GM12874 (cell line): ENCODE results near the gene CPLX1.

Experiments
- TF ChIP-seq, protein P1 (sequence below): IDR thresholded peaks from 2 replicates; pipeline ENCODE4 v1.5.1; 2011; ENCODE audit warnings: low read depth, mild to moderate bottlenecking, control low read depth, low read length, moderate library complexity; ENCODE audit not compliant: insufficient read depth

The CPLX1 gene

GRCh38 chr4:830601-831482, 4.9 kb upstream of the CPLX1 start:
- TF ChIP-seq, protein P1, sequence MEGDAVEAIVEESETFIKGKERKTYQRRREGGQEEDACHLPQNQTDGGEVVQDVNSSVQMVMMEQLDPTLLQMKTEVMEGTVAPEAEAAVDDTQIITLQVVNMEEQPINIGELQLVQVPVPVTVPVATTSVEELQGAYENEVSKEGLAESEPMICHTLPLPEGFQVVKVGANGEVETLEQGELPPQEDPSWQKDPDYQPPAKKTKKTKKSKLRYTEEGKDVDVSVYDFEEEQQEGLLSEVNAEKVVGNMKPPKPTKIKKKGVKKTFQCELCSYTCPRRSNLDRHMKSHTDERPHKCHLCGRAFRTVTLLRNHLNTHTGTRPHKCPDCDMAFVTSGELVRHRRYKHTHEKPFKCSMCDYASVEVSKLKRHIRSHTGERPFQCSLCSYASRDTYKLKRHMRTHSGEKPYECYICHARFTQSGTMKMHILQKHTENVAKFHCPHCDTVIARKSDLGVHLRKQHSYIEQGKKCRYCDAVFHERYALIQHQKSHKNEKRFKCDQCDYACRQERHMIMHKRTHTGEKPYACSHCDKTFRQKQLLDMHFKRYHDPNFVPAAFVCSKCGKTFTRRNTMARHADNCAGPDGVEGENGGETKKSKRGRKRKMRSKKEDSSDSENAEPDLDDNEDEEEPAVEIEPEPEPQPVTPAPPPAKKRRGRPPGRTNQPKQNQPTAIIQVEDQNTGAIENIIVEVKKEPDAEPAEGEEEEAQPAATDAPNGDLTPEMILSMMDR = no peak

GRCh38 chr4:829761-830600, 4.1 kb upstream of the CPLX1 start:
- TF ChIP-seq, protein P1 = no peak

- TF ChIP-seq, protein P1 = no peak
Measured at GRCh38 chr4:829291-829690, 3.4 kb upstream of the CPLX1 start.

GRCh38 chr4:828641-829271, 2.8 kb upstream of the CPLX1 start:
- TF ChIP-seq, protein P1 = no peak

DNA sequence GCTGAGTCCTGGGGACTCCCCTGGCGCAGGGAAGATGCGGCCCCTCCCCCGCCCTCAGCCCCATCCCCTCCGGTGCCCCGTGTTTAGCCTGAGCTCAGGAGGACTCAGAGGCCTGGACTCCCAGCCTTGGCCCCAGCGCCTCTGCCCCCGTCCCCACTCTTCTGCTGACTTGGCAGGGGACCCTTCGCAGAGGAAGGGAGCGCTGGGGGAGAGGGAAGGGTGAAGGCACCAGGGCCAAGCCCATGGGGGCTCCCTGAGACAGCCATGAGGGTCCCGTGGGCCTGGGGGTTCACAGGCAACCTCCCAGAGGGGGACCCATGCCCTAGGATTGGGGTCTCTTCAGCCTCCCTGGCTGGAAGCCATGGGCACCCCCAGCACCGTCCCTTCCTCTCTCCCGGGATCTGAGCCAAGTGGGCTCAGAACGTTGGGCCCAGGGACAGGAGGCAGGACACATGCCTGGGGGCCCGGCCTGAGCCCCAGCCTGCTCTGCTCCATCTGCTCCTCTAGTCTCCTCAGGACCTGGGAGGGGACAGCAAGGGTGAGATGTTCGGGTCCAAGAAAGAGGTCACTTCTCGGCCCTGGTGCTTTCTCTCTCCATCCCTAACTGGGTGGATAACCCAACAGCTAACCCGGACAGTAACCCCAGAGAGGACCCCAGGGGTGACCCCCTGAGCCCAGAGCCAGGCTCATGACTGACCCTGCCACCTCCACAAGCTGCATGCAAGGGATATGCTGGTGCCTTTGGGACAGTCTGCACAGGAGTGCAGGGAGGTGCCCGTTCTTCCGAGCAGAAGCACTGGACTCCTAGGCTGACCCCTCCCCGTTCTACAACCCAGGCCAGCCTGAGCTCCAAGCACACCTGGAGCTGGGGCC, 1.5 kb upstream of the CPLX1 start:
- TF ChIP-seq, protein P1 = no peak

DNA sequence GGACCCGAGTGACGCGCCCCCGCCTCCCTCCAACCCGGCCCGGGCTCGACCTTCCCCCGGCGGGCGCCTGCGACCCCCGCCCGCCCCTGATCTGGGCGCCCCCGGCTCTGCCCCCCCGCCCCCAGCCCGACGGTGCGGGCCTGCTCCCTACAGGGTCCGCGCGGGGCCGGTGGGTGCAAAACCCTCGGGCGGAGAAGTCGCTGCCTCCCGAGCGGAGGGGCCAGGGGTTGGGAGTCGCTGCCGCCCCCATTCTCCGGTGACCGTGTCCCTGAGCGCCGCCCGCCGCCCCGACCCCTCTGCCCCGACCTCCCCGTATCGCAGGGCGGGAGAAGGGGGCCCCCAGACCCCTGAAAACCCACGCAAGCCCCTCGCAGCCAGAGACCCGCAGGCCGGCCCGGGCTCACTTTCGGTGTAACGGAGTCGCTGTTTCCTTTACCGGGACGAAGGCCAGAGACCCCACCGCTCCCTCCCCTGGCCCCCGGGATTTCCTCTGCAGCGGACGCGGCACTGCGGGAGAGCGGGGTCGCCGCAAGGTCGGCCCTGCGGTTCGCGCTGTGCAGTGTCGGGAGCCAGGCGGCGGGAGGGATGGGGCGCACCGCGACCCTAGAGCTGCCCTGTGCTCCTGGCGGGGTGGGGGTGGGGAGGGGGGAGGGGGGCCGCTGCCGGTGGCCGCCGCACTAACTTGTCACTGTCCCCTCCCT, 729 bp upstream of the CPLX1 start:
- TF ChIP-seq, protein P1 = no peak
